C4-2B (cell line): Measurements from ENCODE around the gene KIF13A.
"Not testable (repeated sequence)": the region's sequence is repeated elsewhere in the genome, so short reads cannot be mapped to it uniquely, and the experiment has no call there.

ENCODE experiments used
- H3K27ac ChIP-seq: fragments of 450-650 bp; 2 replicates; pipeline ENCODE4 v1.5.1; 2017
- CTCF ChIP-seq: fragments of 450-650 bp; conservative IDR thresholded peaks from 2 replicates; pipeline ENCODE4 v1.5.1; 2017; ENCODE audit warnings: mild to moderate bottlenecking
- ZFX ChIP-seq: fragments of 450-650 bp; IDR thresholded peaks from 2 replicates; pipeline ENCODE4 v1.6.1; 2017

KIF13A gene

GRCh38 chr6:17950095-17950494, 37.3 kb downstream of the KIF13A start:
- TF ChIP-seq CTCF (no peak), ZFX (no peak)
- H3K27ac ChIP-seq, result no peak overlapping the region

- TF ChIP-seq CTCF, result no peak
Observed at GRCh38 chr6:17949168-17949567, 38.3 kb downstream of the KIF13A start.

GRCh38 chr6:17948725-17949124, 38.7 kb downstream of the KIF13A start:
- no peak overlapping the region for H3K27ac ChIP-seq

More at GRCh38 chr6:17949168-17949567, 38.3 kb downstream of the KIF13A start:
- H3K27ac ChIP-seq, result no peak overlapping the region

GRCh38 chr6:17947574-17947973, 39.9 kb downstream of the KIF13A start:
- not testable (repeated sequence) for H3K27ac ChIP-seq

More at GRCh38 chr6:17948725-17949124, 38.7 kb downstream of the KIF13A start:
- TF ChIP-seq CTCF (no peak), ZFX (no peak)

GRCh38 chr6:17945575-17945974, 41.9 kb downstream of the KIF13A start:
- TF ChIP-seq CTCF (no peak), ZFX (no peak)
- H3K27ac ChIP-seq, result no peak overlapping the region

GRCh38 chr6:17945111-17945510, 42.3 kb downstream of the KIF13A start:
- no peak for TF ChIP-seq CTCF
- no peak for TF ChIP-seq ZFX
- no peak overlapping the region for H3K27ac ChIP-seq

GRCh38 chr6:17941318-17941717, 46.1 kb downstream of the KIF13A start:
- TF ChIP-seq CTCF (no peak), ZFX (no peak)
- H3K27ac ChIP-seq, result no peak overlapping the region

GRCh38 chr6:17940151-17940792, 47.2 kb downstream of the KIF13A start:
- no peak overlapping the region for H3K27ac ChIP-seq
- TF ChIP-seq CTCF, result no peak
- TF ChIP-seq ZFX, result no peak
